GM21528 (cell line): ENCODE data around the gene TOMM5.

Experiments
- ATAC-seq: cut with Tn5 transposase; IDR thresholded peaks from one replicate; pipeline ENCODE4 v1.9.1; 2021; ENCODE audit warnings: mild to moderate bottlenecking, moderate library complexity; ENCODE audit not compliant: unreplicated experiment, low FRiP score

Gene TOMM5

GRCh38 chr9:37592108-37592951 lies at the start of gene TOMM5:
TOMM5 (minus strand) TSS chr9:37592597; CDS start chr9:37592532, 65 bp downstream.
- ATAC-seq: peak; percentile 88

DNA sequence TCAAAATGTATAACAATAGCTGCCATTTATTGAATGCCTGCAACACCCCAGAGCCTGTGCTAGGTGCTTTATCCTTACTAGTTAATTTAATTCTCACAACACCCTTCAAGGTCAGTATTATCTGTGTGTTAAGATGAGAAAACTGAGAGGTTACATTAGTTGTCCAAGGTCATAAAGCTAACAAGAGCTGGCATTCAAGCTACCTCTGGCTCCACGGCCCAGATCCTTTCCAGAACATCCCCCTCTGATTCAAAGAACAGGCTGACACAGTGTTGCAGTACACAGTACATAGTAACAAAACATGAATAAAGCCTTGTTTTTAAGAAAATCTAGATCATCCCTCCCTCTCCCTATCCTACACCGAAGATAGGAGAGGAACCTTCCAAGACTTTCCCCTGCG lies 48.9 kb upstream of the TOMM5 start:
- ATAC-seq: no peak

DNA sequence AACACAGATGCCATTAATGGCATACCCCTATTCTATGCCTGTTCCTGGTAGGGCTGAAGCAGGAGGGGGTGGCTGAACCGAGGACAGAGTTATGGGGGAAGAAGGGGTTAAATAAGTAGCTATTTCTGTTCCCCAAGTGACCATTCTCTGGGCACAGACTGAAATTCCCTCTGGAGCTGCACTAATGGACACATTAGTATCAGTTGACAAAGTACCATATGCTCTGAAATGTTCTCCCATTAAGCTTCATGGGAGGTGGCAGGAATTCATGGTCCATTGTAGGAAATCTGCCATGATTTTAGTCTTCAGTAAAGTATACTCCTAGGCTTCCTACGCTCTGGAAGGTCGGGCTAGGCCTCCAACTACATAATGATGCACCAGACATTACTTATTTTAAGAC lies 47.8 kb upstream of the TOMM5 start:
- ATAC-seq: no peak

DNA sequence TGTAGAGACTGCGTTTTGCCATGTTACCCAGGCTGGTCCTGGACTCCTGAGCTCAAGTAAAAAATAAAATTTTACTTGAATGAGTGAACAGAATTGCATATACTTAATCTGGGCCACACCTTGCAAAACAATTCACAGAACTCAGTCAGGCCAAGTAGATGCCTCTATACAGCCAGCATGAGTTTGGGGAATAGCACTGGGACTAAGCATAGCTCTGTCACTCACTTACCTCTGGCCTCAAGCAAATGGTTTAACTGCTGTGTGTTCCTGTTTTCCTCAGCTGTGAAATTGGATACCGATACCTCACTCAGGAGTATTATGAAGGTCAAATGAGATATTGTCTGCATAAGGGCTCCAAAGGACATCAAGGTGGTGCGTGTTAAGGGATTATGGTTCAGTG lies 47.4 kb upstream of the TOMM5 start:
- no peak for ATAC-seq

DNA sequence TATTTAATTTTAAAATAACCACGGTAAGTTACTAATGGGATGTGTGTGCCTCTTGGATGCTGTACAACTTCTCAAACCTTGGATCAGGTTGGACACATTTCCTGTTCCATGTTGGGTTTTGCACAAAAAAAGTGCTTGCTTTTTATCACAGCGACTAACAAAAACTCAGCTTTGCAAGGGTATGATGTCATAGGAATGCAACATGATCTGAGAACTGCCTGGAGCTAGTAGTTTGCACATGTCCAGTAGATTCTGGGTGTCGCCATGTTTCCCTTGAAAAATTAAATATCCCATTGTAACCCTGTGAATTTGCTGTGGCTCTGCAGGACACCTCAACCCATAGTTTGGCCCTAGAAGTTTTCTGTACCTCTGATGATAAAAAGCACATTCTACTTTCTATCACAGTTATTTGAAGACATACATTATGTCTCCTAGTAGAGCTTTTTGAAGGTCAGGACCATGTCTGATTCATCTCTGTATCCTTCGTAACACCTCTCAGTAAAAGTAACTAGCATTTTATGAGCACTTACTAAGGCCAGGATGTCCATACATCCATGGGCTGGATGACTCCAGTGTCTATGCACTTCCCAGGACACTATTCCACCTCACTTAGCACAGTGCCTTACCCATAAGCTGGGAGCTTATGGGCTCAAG lies 46.8 kb upstream of the TOMM5 start:
- no peak for ATAC-seq

DNA sequence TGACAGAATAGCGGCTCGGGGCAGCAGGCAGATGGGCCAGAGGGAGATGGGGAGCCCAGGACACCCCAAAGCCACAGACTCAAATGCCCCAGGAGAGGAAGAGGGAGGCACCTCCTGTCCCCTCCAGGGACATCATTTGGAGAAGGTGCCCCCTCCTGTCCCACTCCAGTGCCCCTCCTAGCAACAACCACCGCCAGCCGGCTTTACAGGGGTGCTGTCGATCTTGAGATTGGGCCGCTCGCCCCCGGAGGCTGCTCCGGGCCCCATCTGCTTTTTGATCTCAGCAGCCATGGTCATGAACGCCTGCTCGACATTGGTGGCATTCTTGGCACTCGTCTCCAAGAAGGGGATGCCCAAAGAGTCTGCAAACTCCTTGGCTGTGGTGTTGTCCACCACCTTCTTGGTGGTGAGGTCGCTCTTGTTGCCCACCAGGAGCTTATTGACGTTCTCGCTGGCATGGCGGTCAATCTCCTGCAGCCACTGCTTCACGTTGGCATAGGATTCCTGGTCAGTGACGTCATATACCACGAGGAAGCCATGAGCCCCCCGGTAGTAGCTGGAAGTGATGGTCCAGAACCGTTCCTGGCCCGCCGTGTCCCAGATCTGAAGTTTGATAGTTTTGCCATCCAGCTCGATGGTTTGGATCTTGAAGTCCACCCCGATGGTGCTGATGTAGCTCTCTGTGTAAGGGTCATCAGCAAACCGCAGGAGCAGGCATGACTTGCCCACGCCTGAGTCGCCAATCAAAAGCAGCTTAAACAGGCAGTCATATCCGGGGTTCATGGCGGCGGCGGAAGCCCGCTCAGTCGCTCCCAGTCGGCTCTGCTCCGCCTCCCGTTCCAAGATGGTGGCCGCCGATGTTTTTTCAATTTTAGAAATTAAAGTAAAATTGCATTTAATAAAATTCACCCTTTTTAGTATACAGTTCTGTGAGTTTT lies 44.4 kb upstream of the TOMM5 start:
- no peak for ATAC-seq

GRCh38 chr9:37635808-37636207 lies 43.4 kb upstream of the TOMM5 start:
- ATAC-seq: no peak

DNA sequence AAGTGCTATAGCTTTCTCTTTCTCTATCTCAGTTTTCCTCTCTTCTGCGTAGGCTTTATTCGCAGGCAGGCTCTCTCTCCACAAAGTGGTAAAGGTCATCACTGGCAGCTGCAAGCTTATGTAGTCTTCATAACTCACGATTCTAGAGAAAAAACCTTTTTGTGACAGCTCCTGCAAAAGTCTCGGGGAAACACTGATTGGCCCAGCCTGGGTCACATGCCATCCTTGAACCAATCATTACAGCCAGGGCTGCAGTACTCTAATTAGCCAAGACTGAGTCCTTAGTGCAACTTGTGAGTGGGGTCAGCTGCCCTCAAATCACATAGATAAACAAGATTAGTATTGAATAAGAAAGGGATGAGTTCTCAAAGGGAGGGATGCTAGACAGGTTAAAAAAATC lies 40.1 kb upstream of the TOMM5 start:
- ATAC-seq: no peak

DNA sequence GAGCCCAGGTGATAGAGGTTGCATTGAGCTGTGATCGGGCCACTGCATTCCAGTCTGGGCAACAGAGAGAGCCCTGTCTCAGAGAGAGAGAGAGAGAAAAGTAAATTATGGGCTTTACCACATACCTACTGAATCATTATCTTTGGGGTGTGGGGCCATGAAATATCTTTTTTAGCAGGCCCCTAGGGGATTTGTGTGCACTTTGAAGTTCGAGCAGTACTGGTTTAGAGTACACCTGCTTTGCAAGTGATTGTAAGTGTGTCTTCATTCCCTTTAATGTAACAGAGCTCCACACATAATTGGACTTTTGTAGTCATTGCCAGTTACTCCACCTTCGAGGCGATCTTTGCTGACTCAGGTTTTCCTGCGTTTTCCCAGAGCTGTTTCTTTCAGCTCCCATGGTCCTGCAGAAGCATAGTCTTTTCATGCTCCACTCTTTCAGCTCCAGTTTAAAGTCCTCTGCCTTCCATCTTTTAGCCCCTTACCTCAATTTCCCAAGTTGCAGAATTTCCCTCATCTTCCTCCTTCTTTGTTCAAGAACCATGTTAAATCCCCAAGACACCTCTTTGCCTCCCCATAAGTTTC lies 34.4 kb upstream of the TOMM5 start:
- no peak for ATAC-seq

- ATAC-seq: no peak
Measured at GRCh38 chr9:37625758-37626147, 33.4 kb upstream of the TOMM5 start.

GRCh38 chr9:37625036-37625757 lies 32.8 kb upstream of the TOMM5 start:
- ATAC-seq: no peak

- no peak for ATAC-seq
Measured at GRCh38 chr9:37624073-37624472, 31.7 kb upstream of the TOMM5 start.

DNA sequence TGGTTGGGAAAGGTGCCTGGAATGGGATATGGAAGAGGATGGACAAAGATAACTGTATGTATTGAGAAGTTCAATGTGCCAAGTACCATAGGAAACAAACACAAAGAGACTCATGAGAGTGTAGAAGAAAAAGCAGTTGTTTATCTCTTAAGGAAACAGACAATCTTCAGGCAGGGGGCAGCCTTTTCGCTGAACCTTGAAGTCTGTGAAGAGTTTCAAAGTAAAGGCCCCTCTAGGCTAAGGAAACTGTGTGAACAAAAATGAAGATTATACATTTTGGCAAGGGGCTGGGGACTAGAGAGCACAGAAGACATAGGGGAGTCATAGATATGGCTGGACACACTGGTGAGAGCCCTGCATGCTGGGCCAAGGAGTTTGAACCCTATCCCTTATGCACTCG lies 30.9 kb upstream of the TOMM5 start:
- no peak for ATAC-seq

- no peak for ATAC-seq
Measured at GRCh38 chr9:37622462-37622861, 30.1 kb upstream of the TOMM5 start.

GRCh38 chr9:37621273-37622121 lies 29.1 kb upstream of the TOMM5 start:
- ATAC-seq: no peak

DNA sequence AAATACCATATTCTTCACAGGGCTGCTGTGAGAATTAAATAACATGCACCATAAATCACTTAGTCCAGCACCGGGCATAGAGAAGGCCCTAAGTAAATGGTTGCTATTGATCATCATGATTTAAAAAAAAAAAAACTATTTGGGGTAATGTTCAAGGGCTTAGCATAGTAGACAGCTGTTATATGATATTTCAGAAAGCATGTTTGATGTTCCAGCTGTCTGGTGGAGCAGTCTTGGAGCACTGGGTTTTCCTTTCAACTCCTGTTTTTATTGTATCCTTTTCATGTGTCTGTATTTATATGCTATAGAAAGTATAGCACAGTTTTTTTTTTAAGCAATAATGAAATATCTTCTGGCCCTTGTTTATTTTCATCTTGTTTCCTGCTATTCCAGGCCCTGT lies 28.0 kb upstream of the TOMM5 start:
- ATAC-seq: no peak

DNA sequence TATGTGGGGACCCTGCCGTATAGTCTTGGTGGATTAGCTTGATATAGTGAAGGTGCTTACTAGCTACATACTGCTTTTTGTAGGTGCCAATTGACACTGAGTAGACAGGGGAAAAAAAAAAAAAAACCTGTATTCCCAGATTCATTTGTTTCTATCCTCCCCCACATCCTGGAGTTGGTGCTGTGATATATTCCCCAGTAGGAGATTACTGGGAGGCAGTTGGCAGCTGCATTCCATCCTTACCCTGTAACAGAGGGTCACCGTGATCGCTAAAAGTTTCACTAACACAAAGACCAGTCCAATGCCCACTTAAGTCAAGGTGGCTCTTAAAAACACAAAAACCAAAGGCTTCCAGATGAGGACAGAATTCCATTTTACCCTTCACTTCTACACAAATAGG lies 27.4 kb upstream of the TOMM5 start:
- no peak for ATAC-seq

- no peak for ATAC-seq
Measured at GRCh38 chr9:37618817-37619216, 26.4 kb upstream of the TOMM5 start.

DNA sequence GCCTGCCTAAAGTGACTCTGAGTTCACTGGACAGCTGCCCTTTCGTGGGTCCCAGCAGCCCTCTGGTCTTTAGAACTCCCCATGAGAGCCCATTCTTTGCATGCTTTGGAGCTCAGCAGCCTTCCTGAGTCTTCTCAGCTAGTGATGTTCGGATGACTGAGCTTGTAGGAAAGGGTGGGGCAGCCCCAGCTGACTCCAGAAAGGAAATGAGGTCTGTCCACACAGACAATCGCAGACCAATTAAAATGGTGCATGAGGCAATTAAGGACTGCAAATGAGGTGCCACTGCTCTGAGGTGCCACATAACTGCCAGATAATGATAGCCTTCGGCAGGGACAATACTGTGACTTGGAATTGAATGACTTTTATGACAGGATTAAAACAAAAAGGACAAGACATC lies 25.4 kb upstream of the TOMM5 start:
- ATAC-seq: no peak
